HG02938 (cell line): ENCODE measurements around the gene PRKCB.
A peak's percentile ranks its signal among the peaks of the same experiment; 100 is the strongest.

Experiments used
- ATAC-seq: cut with Tn5 transposase; IDR thresholded peaks from one replicate; pipeline ENCODE4 v1.9.1; 2021; ENCODE audit warnings: mild to moderate bottlenecking, moderate library complexity; ENCODE audit not compliant: unreplicated experiment

The PRKCB gene

GRCh38 chr16:23835390-23836077 lies at the start of gene PRKCB:
Gene PRKCB, plus strand, starts transcription at chr16:23835983.
- ATAC-seq = peak; percentile 72

GRCh38 chr16:23786964-23787561 lies 48.7 kb upstream of the PRKCB start:
- no peak for ATAC-seq

DNA sequence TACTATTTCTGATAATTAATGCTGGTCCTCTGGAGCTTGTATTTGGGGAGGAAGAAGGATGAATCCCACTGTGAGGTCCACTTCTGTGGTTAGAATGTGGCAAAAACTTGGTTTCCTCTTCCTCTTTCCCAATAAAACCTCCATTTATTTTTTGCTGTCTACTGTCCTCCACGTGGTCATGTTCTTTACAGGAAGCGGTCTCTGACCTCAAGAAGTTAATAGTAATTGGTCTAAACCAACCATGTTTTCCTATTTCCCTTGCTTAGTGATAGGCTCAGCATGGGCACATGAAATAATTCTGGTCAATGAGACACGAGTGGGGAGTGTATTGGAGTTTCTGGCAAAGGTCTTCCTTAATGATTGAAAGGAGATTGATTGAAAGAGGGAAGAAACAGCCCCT lies 47.1 kb upstream of the PRKCB start:
- ATAC-seq = no peak

DNA sequence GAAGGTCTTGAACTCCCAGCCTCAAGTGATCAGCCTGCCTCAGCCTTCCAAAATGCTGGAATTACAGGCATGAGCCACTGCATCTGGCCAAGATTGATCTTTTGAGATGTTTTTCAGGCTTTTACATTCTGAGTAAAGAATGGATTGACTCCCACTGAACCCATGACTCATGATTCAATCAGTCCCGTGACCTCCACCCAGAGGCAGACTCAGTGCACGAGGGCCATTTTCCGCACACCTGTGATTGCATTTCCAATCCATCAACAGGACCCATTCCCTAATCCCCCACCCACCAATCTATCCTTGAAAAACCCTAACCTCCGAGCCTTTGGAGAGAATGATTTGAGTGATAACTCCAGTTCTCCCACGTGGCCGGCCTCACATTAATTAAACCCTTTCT lies 40.4 kb upstream of the PRKCB start:
- ATAC-seq = no peak

DNA sequence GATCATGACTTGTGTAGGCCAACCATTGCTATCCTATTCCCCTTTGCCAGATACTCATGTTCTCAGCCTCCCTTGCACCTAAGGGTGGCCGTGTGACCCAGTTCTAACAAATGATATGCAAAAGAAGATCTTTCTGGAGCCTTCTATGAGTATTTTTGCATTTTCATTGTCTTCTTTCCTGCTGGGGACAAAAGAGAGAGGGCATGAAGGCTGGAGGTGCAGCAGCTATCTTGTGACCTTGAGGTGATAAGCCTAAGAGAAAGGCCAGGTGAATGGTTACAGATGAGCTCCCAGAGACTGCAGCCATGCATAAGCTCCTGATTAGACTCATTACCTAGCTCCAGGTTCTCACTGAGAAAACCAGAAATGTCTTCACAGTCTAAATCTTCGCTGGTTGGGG lies 38.8 kb upstream of the PRKCB start:
- no peak for ATAC-seq

GRCh38 chr16:23801378-23801777 lies 34.4 kb upstream of the PRKCB start:
- ATAC-seq = no peak

DNA sequence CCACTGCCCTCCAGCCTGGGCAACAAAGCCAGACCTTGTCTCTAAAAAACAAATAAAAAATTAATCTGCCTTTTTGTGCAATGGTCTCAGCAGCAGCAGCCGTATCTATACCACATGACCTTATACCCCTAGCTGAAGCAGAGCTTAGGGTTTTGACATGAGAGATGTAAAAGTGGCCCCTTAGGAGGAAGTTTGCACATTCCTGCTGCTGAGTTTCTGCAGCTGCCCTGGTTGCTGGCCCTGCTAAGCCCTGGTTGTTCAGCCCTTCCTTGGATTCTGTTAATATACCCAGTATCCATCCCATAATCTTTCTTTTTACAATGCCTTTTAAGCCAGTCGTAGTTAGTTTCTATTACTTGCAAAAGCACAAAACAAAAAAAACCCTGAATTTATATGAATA lies 33.0 kb upstream of the PRKCB start:
- ATAC-seq = no peak

DNA sequence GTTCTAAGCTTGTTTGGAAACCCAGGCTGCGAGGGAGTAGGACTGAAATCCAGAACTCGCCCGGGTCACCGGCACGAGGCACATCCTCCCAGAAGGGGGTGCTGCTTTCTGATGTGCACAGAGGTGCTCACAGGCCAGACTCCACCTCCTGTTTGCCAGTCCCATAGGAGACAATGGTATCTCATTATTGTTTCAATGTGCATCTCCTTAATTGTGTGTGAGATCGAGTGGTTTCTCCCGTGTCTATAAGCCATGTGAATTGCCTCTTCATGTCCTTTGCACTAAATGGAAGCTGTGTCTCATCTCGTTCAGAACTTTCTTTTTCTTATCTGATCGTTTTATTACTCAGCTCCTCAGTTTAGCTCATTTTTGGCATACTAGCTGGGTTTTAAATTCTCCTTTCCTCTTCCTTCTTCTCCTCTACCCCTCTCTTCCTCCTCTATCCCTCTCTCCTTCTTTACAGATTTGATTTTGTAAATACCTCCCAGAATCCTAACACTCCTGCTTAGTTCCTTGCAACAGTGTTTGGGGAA lies 32.1 kb upstream of the PRKCB start:
- ATAC-seq = peak; percentile 52

DNA sequence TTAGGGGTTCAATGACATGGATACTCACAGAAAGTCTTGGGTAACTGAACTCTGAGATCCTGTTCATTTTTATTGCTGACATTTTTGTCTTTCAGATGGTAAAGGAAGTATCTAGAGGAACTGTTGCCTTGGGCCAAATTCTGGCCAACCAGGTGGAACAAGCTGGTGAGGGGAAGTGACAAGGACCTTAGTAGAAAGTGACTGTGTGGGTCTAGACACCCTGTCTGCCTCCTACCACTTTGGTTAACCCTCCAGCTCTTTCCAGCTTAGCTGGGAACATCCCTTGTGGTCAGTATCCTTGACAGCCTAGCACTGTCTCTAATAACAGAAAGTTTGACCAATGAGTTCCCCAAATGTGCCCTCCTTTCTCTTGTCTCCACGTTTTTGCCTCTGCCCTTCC lies 28.8 kb upstream of the PRKCB start:
- no peak for ATAC-seq

- no peak for ATAC-seq
Measured at GRCh38 chr16:23821467-23821866, 14.3 kb upstream of the PRKCB start.

DNA sequence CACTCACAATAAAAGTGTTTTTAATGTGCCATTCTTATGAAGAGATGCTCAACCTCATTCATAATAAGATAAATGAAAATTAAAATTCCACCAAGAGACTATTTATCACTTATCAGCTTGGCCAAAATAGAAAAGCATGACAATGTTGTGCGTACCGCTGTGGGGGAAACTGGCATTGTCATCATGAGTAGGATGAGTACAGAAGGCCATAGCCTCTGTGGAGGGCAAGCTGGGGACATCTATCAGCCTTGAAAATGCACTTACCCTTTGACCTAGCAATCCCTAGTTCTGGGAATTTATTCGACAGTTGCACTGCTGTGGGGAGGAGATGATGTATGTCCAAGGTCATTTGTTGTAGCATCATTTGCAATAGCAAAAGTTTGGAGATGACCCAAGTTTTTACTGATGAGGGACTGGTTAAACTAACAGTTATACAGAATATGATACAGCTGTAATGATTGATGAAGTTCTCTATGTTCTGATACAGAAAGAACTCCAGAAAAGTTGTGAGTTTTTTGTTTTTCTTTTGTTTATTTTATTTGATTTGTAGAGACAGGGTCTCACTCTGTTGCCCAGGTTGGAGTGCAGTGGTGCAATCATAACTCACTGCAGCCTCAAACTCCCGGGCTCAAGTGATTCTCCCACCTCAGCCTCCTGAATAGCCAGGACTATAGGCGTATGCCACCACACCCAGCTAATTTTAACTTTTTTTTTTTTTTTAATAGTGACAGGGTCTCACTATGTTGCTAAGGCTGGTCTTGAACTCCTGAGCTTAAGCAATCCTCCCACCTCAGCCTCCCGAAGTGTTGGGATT lies 13.7 kb upstream of the PRKCB start:
- no peak for ATAC-seq

DNA sequence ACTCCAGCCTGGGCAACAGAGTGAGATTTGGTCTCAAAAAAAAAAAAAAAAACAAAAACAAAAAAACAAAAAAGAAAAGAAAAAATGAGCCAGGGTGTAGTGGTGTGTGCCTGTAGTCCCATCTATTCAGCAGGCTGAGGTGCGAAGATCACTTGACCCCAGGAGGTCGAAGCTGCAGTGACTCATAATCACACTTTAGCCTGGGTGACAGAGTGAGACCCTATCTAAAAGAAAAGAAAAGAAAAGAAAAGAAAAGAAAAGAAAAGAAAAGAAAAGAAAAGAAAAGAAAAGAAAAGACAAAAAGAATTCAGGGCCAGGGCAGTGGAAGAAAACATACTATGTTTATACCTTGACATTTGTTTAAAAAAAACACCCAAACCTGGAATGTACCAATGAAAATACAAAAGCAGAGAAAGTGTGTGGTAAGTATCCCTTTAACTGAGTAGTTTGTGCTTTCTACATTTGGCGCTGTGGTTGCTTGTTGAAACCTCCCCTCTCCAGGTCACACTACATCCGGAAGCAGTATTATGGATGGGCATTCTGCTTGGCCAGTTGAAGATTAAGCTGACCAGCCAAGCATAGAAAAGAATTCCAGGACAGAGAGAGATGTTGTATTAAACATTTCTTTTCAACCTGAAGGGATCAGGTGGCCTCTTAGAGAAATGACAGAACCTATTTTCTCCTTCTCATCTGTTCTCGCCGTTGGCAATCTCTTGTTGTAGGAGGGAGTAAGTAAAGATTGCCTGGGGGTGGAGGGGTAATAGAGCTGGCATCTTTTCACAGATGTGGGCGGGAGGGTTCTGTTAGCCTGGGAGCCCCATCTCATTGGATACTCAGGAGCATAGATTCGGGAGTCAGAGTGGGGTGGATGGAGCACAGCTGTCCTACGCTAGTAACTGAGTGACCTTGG lies 12.1 kb upstream of the PRKCB start:
- no peak for ATAC-seq

DNA sequence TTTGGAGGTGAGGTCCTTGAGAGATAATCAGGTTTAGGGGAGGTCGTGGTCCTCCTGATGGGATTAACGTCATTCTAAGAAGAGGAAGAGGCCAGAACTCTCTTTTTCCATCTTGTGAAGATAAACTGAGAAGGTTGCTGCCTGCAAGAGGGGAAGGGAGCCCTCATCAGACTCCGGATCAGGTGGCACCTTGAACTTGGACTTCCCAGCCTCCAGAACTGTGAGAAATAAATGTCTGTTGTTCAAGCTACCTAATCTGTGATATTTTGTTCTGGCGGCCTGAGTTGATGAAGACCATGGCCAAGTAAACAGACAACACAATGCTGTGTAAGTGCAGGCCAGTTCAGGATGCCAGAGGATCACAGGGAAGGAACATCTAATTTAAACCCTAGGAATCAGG lies 10.9 kb upstream of the PRKCB start:
- ATAC-seq = no peak

GRCh38 chr16:23826528-23827045 lies 9.2 kb upstream of the PRKCB start:
- no peak for ATAC-seq

DNA sequence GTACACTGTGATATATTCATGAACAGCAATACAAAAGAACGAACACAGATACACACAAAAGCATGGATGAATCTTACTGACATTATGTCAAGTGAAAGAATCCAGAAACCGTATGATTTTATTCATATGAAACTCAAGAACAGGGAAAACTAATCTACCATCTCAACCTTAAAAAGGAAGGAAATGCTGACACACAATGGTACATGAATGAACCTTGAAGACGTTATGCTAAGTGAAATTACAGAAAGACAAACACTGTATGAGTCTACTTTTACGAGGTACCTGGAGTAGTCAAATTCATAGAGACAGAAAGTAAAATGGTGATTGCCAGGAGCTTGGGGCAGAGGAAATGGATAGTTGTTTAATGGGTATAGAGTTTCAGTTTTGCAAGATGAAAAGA lies 8.7 kb upstream of the PRKCB start:
- ATAC-seq = no peak

DNA sequence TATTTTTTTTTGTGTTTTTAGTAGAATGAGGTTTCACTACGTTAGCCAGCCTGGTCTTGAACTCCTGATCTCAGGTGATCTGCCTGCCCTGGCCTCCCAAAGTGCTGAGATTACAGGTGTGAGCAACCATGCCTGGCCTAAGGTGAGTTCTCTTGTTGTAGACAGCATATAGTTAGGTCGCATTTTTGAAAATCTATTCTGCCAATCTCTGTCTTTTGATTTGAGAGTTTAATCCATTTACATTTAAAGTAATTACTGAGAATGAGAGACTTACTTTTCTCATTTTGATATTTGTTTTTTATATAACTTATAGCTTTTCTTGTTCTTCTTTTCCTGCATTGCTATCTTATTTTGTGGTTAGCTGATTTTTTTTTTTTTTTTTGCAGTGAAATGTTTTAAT lies 6.3 kb upstream of the PRKCB start:
- no peak for ATAC-seq

DNA sequence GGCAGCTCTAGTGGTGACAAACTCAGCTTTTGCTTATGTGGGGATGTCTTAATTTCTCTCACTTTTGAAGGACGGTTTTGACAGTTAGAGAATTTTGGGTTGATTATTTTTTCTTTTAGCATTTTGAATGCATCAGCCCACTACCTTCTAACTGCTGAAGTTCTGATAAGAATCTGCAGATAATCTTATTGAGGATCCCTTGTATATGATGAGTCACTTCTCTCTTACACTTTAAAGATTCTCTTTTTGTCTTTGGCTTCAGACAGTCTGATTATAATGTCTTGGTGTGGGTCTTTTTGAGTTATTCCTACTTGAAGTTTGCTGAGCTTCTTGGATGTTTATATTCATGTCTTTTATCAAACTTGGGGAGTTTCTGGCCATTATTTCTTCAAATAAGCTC lies 5.5 kb upstream of the PRKCB start:
- ATAC-seq = no peak

GRCh38 chr16:23832882-23833281 lies 2.9 kb upstream of the PRKCB start:
- ATAC-seq = no peak

DNA sequence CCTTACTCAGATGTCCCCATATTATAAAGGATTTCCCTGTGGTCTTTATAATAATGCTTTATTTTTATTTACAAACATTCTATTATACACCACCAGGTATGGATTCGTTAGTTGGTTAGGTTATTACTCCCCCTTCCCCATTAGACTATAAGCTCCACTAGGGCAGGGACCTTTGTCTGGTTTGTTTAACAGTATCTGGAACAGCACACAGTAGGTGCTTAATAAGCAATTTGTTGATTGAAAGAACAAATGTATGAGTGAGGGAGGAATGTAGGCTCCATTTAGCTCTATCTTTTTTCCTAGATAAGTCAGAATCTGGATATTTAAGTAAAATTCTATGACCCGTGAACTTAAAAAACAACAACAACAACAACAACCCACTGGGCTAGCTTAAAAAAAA lies 2.3 kb upstream of the PRKCB start:
- ATAC-seq = no peak

DNA sequence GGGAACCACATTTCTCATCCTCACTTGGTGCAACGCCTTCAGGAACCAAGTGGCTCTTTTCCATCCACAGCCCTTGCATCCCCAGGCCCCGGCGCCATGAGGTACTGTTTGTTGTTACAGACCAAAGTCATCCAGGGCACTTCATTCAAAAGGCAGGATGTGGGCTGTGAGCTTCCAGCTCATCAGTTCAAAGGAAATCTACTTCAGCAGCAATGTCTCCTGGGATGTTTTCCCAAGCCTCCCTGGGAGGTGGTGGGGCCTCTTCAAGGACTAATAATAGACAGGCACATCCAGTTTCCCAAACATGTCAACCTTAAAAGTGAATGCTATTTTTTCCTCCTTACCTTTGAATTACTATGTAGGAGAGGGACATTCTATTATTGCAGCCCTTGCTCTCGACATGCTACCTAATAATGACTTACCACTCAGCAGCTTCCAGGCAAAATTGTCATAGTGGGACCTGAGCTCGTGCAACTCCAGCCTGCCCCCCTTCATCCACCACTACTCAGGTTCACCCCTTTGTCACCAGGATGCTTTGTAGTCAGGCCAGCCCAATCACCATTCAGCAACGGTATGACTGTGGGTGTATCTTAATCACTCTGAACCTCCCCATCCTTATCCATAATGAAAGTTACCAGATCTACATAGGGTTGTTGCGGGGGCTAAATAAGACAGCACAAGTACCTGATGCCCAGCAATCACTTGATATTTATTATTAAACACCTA lies 1.7 kb upstream of the PRKCB start:
- ATAC-seq = no peak
